EL (cell line): ENCODE data around the gene HYI.
"Not testable (repeated sequence)": the region's sequence is repeated elsewhere in the genome, so short reads cannot be mapped to it uniquely, and the experiment has no call there.

ENCODE experiments used
- DNase-seq: peaks from one replicate; pipeline ENCODE4 v3.0.0-alpha.2; 2016

Gene HYI, protein sequence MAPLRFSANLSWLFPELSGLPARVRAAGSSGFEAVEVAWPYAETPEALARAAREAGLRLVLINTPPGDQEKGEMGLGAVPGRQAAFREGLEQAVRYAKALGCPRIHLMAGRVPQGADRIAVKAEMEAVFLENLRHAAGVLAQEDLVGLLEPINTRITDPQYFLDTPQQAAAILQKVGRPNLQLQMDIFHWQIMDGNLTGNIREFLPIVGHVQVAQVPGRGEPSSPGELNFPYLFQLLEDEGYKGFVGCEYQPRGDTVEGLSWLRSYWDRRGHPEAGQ

DNA sequence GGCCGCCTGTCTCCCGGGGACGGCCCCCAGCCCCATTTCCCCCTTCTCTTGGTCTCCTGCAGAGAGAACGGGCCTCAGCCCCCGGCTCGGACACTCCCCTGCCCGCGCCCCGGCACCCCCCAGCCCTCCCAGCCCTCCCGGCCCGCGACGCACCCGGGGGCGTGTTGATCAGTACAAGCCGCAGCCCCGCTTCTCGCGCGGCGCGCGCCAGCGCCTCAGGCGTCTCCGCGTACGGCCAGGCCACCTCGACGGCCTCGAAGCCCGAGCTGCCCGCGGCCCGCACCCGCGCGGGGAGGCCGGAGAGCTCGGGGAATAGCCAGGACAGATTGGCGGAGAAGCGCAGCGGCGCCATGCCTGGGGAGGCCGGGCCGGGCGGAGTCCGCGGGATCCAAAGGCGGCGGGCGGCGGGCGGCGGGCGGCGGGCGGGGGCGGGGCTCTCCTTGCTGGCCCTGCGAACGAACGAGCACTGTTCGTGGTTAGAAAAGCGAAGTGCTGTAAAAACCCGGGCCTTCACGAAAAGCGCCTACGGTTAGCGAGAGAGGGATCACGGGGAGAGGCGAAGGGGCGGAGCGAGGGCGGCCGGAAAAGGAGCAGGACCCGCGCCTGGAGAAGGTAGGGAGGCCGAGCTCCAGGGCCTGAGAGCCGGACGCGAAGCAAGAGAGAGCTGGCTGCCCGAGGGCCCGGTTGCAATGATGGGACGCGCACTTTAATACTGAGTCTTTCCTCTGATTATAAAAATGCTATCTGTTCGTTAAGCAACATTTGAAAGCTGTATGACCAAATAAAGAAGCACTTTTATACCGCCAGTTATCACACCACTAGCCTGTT lies at the start of gene HYI:
Gene HYI (minus strand): TSS at position 490 of the 828 bp plus-strand sequence. CDS start 138 bp downstream, at position 352.
- peak; percentile 92 for DNase-seq

GRCh38 chr1:43501806-43502205 lies 48.1 kb upstream of the HYI start:
- not testable (repeated sequence) for DNase-seq

DNA sequence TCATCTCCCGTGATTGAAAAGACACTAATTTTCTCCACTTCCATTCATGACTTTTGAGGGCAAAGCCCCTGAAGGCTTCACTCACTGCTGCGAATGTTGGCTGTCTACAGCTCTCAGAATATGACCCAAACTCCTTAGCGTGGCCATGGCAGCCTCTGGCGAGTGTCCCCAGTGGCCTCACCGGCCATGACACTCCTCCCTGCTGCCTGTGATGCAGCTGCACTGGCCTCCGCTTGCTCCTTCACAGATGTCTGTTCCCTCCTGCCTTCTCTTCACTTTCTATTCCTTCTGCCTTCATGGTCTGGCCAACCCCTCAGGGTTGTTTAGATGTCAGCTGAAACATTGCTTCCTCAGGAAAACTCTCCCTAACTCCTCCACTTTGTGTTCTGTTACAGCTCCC lies 46.2 kb upstream of the HYI start:
- no peak for DNase-seq

GRCh38 chr1:43495204-43495603 lies 41.5 kb upstream of the HYI start:
- DNase-seq, result no peak

DNA sequence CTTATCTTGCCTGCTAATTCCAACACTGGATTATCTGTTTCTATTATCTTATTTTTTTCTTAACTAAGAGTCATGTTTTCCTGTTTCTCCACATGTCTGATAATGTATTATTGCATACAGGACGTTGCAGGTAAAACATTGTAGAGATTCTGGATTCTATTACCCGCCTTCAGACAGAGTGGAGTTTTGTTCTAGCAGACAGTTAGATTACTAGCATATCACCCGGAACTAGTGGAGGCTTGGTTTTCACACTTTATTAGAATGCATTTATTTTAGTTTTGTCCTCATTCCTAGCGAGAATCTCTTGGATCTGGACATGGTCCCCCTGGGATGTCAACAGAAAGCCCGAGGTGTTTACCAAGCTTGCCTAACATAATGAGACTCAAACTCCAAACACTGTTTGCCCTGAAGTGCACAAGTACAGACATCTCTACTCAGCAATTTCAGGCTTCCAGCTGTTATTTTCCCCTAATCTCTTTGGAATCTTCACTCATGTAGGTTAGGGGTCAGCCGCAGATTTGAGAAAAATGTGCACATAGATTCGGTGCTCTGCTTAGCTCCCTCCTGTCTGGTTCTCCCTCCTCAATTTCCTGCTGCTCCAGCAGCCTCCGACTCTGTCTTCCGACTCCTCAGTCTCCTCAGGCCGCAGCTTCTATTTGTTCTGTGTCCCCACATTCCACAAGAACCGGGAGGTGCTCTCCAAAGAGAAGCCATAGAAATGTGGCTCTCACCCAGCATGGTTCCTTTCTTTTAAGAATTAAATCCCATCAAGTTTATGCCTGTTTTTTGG lies 40.1 kb upstream of the HYI start:
- DNase-seq, result peak; percentile 63

DNA sequence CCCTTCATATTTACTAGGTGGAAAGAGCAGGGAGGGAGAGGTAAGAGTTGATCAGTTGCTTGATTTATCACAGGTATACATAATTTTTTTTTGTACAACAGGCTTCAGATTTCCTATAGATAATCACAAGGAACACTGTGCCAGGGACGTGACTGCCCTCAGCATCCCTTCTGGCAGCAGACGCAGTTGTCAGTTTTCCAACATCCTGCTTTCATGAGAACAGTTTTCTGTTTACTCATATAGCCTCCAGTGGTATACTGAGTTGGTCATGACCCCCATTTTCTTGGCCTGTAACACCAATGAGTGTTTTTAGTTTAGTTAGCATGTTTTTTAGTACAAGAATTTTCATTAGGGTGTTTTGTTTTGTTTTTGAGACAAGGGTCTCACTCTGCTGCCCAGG lies 39.1 kb upstream of the HYI start:
- DNase-seq, result peak; percentile 83

- DNase-seq, result no peak
Measured at GRCh38 chr1:43491061-43491460, 37.3 kb upstream of the HYI start.

DNA sequence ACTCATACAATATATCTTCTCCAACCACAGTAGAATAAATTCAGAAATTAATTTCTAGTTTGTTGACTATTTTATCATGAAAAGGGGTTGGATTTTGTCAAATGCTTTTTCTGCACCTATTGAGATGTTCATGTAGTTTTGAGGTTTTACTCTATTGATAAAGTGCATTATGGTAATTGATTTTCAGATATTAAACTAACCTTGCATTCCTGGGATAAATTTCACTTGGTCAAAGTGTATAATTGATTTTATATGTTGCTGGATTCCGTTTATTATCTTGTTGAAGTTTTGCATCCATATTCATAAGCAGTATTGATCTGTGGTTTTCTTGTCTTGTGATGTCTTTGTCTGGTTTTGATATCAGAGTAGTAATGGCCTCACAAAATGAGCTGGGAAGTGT lies 34.4 kb upstream of the HYI start:
- no peak for DNase-seq

- DNase-seq, result no peak
Measured at GRCh38 chr1:43484367-43484766, 30.6 kb upstream of the HYI start.

- DNase-seq, result no peak
Measured at GRCh38 chr1:43482215-43482614, 28.5 kb upstream of the HYI start.

- DNase-seq, result no peak
Measured at GRCh38 chr1:43481491-43481890, 27.8 kb upstream of the HYI start.

DNA sequence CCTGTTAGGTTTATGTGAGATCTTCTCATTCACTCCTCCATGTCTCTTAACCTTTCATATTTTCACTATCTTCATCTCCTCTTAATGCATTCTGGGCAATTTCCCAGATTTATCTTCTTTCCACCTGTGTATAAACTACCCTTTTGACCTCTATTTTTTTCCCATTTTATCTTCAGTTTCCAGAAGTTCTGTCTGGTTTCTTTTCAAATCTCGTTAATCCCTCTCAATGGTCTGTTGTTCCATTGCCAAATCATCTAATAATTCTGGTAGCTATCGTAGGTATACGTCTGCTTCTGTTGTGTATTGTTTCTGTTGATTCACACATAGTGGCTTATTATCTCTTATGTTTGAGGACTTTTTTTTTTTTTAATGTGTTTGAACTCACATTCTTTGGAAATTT lies 25.7 kb upstream of the HYI start:
- DNase-seq, result no peak

DNA sequence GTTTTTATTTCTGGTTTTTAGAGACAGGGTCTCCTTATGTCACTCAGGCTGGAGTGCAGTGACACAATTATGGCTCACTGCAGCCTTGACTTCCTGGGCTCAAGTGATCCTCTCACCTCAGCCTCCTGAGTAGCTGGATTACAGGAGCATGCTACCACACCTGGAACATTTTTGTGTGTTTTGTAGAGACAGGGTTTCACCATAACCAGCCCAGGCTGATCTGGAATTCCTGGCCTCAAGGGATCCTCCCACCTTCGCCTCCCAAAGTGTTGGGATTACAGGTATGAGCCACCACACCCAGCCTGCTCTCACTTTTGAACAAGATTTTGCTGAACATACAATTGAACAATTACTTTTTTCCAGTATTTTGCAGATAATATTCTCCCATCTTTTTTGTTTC lies 24.0 kb upstream of the HYI start:
- DNase-seq, result no peak

GRCh38 chr1:43475611-43476401 lies 22.1 kb upstream of the HYI start:
- DNase-seq, result peak; percentile 85

GRCh38 chr1:43473463-43473862 lies 19.7 kb upstream of the HYI start:
- no peak for DNase-seq

GRCh38 chr1:43472463-43473151 lies 18.9 kb upstream of the HYI start:
- peak; percentile 98 for DNase-seq

DNA sequence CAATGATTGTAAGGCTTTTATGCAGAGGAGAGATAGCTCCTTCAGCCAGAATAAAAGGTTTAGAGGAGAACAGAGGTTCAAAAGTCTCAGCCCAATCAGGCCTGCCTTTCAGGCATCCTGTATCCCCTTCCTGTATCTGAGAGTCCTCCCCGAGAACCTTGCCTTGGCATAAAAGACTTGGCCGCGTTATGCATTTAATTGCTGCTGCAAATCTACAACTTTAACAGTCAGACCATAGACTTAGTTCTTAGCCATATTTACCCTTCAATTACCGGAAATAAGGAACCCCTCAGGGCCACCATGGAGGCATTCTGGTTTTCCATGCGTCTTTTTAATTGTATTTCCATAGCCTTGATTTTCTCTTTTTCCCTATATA lies 18.3 kb upstream of the HYI start:
- no peak for DNase-seq

DNA sequence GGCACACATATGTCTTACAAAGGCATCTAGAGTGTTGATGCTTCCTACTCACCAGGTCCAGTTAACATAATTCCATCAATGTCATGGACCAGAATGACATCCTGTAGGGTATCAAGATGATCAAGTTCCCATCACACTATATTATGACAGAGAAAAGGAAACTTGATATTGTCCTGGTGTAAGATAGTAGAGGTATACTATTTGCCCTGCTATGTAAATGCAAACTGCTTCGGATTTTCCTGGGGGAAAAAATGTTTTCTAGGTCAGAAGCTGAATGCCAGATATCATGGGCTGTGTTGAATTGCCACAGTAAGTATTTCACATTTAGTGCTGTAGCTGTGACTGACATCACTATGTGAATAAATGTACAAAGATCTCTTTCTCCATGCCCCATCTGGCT lies 16.2 kb upstream of the HYI start:
- no peak for DNase-seq

DNA sequence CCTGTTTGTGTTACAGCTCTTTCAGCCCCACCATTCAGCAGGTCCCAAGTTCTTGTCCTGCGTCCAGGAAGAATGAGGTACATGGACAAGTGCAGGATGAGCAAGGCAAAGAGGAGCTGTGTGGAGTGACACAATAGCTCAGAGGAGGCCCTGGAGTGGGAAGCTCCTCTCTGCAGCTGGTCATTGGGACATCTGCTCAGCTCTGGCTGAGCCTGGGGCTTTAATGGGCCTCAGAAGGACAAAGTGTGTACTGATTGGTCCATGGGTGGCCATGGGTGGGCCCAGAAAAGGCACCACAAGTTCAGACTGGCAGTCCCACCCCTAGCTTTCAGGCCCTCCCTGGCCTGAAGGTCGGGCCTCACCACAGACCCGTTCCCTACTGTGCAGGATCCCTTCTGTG lies 14.7 kb upstream of the HYI start:
- DNase-seq, result no peak

- no peak for DNase-seq
Measured at GRCh38 chr1:43466403-43466802, 12.7 kb upstream of the HYI start.

DNA sequence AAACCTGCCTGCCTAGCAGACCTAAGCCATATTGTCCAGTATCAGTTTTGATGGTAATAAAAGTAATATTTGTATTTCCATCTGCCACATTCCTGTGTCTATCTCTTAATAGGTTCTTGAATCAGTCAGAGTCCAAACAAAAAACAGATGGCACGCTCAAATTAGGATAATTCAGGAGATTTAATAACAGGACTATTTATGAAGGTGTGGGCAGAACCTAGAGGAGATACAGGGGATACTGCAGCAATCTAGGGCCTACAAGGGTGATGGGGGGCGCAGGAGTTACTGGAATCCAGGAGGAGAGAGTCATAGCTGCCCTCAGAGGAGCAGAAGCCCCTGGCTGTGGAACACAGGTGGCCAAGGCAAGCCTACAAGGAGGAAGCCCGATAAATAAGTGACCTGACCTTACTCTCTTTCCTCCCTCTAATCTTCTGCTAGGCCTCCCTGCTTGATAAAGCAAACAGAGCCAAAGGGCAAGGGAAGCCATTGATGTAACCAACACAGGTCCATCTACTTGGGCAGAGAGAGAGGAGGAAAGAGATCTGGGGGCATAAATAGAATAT lies 11.9 kb upstream of the HYI start:
- no peak for DNase-seq
